GM19455 (cell line): ENCODE measurements around the gene ICE1.
"Not testable (repeated sequence)": the region's sequence is repeated elsewhere in the genome, so short reads cannot be mapped to it uniquely, and the experiment has no call there.

Experiments used
- ATAC-seq: cut with Tn5 transposase; IDR thresholded peaks from one replicate; pipeline ENCODE4 v1.9.1; 2021; ENCODE audit not compliant: unreplicated experiment

ICE1 gene

DNA sequence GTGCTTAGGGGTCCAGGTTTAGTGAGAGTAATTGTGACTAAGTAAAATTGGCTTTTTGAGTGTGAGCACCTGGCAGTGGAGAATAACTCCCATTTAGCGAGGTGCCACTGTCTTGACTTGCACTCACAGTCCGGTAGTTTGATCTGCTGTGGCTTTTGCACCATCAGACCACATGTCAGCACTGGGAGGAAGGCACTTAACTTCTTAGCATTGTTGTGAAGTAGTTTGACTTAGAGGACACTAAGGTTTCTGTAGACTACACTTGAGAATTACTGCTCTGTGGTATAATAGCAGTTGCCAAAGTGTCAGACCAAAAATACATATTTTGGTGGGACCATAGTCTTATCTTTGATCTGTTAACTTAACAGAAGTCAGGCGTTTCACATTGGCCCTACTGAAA is 63.6 kb downstream of the ICE1 start:
- no peak for ATAC-seq

- ATAC-seq = no peak
Observed at GRCh38 chr5:5487585-5488360, 65.3 kb downstream of the ICE1 start.

DNA sequence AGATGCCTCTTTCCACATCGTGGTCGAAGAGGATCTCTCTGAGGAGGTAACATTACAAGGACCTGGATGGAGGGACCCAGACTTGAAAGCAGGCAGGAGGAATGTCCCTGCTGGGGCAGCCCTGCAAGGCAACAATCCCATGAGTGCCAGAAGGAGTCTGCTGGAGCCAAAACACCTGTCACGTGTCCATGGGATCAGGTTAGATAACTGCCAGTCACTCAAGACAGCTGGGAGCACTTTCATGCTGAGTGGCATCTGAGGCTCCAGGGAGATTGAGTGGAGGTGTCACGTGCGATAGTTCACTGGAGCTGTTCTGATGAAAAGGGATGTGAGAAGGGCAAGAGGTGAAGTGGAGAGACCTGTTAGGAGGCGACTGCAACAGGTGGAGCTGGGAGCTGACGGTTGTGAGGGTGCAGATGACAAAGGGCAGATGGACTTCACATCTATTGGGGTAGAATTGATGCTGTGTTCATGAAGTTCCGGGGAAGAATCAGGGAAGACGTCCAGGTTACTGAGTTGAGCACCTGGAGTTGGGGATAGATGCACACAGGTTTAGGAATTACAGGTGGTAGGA is 68.4 kb downstream of the ICE1 start:
- ATAC-seq = no peak

DNA sequence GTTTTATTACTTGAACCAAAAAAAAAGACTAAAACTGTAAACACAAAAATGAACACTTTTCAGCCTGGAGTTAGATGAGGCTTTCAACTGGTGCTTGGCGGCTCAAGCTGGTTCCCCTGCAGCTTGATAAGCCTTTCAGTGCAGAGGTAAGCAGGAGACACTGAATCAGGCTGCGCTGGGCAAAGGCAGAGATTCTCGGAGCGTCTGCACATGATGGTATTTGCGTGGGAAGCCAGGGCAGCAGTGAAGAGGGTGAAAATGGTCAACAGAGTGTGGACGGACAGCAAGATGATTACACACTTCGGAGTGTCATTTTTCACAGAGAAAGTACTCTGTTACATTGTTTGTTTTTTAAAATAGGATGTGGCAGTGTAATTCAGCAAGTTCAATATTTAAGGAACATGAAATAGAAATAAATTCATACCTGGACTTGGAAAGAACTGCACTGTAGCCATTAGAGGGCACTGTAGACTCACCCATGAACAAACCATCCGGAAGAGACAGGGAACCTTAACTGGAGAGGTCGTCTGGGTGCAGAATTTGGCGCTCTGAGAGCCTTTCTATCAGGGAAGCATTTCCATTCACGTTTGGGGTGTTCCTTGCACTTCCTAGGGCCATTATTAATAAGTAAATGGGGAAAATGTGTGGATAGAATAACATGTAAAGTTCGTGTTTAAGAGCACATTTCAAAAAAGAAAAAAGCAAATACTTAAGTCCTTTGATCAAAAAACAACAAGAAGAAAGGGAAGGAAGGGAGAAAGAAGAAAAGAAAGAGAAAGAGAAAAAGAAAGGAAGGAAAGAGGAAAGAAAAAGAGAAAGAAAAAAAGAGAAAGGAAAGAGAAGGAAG is 69.8 kb downstream of the ICE1 start:
- peak; percentile 45 for ATAC-seq

DNA sequence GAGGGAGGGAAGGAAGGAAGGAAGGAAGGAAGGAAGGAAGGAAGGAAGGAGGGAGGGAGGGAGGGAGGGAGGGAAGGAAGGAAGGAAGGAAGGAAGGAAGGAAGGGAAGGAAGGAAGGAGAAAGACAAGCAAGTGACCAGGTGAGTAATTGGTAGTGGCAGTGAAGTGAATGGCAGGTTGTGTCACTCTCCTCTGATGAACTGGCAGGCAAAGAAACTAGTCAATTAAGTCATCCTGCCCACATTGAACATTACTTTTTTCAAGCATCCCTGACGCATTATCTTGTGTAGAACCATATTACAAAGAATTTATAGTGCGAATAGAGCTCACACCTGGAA is 70.4 kb downstream of the ICE1 start:
- not testable (repeated sequence) for ATAC-seq

DNA sequence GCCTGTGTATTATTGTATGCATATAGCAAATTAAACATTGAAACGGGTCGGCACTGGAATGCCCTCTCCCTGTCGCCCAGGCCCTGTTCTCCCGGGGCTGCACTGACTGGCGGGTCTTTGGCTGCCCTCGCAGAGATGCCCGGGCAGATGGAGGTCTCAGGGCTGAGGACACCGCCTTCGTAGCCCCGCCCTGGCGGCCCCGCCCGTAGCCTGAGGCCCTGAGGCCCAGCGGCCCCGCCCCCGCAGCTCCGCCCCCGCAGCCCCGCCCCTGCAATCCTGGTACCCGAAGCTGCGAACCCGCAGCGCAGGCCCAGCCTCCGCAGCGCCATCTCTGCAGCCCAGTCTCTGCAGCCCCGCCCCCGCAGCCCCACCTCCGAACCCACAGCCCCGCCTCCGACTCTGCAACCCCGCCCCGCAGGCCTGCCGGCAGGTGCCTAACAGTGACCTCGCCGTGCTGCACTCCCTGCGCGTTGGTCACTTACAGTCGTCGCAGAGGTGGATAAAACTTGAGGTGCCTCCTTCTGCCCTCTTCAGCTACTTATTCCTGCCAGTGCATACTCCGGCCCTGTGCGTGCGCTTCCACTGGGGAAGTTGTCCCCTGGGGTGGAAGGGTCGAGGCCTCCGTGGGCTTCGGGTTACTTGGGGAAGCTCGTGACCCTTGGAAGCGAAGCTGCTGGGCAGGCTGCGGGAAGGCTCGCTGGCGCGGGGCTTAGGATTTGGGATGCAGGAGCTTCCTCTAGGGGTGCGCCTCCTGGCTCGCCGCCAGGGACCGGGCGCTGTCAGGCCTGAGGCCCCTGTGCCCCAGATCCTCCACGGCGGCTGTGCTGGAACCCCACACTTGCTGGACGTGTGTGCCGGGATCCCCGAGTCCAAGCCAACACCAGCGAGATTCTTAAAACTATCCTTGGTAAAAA is 72.3 kb downstream of the ICE1 start:
- ATAC-seq = peak; percentile 60

DNA sequence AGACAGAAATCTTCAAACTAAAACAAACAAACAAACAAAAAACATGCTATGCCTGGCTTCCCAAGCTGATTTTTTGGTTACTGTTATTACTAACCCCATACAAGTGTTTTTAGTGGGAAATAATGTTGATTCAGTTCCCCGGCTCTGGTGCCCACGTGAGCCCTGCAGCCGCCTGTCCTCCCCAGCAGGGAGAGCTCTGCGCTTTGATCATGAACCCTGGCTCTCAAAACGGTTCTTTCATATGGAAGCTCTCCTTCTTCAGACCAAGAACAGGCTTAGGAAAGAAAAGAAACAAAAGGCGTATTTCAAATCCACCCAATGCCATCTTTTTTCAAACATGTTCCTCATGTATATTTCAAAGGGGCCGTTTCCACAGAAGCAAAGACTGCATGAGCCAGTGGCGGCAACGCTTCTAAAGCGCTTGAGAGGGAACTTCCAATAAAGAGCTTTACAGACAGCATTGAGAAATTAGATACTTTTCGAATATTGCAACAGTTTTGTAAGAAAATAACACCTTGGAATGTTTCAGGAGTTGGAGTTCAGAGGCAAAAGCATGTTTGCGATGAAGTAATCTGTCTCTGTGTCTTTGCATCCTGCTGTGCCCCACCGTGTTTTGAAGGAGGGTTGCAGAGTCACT is 74.8 kb downstream of the ICE1 start:
- peak; percentile 52 for ATAC-seq

DNA sequence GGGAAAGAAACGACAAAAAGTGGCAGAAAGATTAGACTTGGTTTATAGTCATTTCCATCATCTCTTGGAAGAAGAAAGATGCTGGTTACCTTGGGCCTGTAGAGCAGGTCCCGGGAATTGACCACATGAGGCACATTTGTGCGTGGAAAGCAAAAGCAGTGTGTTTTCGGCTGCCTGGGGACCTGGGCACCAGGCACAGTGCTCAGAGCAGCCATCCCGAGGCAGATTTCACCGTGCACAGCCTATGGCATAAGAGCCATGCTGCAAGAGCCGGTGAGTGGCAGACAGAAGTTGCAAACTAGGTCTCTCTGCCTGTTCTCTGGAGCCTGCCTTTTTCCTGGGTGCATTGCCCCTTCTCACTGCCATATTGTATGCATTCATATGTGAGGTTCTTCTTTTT is 77.0 kb downstream of the ICE1 start:
- no peak for ATAC-seq

- no peak for ATAC-seq
Observed at GRCh38 chr5:5504325-5504724, 81.8 kb downstream of the ICE1 start.

GRCh38 chr5:5505815-5506214 is 83.3 kb downstream of the ICE1 start:
- no peak for ATAC-seq

DNA sequence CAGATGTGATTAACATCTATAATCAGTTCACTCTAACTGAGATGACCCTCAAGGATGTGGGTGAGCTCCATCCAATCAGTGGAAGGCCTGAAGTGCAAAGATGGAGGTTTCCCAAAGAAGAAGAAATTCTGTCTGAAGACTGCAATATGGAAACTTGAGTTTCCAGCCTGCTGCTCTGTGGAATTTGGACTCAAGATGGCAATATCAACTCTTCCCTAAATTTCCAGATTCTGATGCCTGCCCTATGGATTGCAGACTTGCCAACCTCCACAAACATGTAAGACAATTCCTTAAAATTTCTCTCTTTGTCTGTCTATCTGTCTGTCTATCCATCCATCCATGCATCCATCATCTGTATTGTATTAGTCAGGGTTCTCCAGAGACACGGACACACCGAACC is 85.9 kb downstream of the ICE1 start:
- ATAC-seq = no peak

DNA sequence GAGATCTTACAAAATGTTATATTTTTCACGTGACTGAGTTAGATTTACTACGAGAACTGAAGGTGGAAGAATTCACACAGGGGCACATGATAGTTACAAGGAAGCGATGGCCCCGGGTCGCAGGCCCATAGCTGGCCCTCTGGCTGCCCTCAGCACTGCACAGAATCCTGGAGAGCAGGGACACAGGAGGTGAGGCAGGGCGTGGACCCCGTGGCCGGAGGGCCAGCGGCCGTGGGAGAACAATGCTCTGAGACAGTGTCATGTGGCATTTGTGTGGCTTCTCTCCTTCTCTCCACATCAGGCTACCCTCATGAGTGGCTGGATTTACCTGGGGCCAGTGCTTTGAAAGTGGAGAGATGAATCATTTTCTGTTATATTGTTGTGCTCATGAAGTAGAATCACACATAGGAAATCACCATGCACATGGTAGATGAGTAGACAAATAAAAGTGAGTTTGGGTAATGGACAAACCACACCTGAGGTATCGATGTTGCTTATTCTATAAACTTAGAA is 89.5 kb downstream of the ICE1 start:
- no peak for ATAC-seq

- ATAC-seq = no peak
Observed at GRCh38 chr5:5512543-5512942, 90.1 kb downstream of the ICE1 start.

DNA sequence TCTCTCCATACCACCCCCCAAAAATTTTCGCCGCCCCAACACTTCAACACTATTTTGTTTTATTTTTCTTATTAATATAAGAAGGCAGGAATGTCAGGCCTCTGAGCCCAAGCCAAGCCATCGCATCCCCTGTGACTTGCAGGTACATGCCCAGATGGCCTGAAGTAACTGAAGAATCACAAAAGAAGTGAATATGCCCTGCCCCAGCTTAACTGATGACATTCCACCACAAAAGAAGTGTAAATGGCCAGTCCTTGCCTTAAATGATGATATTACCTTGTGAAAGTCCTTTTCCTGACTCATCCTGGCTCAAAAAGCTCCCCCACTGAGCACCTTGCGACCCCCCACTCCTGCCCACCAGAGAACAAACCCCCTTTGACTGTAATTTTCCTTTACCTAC is 98.1 kb downstream of the ICE1 start:
- not testable (repeated sequence) for ATAC-seq

DNA sequence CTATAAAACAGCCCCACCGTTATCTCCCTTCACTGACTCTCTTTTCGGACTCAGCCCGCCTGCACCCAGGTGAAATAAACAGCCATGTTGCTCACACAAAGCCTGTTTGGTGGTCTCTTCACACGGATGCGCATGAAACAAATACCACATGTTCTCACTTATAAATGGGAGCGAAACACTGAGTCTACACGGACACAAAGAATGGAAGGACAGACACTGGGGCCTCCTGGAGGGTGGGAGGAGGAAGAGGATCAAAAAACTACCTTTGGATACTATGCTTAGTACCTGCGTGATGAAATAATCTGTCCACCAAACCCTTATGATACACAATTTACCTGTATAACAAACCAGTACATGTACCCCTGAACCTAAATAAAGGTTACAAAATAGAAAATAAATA is 98.6 kb downstream of the ICE1 start:
- ATAC-seq = no peak

DNA sequence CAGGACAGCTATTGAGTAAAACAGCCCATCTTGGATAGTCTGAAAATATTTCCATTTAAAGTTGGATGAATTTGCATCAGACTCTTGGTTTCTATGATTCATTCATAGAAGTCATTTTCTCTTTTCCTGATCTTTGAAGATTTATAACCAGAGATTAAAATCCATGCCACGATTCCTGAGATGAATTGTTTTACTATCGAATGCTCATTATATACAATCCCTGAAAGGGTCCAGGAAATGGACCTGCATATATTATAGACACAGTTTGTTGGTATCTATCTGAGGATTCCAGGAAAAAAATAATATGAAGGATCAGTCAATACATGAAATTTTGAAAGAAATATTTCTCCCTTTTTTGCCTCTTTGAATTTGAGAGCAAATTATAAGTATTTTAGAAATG is 99.0 kb downstream of the ICE1 start:
- no peak for ATAC-seq

- ATAC-seq = no peak
Observed at GRCh38 chr5:5522336-5522735, 99.9 kb downstream of the ICE1 start.

DNA sequence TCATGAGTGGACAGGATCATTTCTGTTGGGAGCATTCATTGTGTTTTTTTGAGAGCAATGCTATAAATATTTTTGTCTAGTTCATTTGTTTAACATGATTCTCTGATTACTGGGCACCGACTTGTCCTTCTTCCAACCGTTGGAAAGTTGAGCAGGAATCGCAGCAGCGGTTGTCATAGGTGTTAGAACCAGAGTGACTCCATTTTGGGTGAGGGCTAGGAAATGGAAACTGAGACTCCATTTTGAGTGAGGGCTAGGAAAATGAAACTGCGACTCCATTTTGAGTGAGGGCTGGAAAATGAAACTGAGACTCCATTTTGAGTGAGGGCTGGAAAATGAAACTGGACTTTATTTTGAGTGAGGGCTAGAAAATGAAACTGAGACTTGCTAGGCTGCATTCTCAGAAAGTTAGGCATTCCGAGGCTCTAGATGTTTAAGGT is 100.6 kb downstream of the ICE1 start:
- ATAC-seq = no peak

- ATAC-seq = no peak
Observed at GRCh38 chr5:5524327-5524726, 101.8 kb downstream of the ICE1 start.

GRCh38 chr5:5531371-5531770 is 108.9 kb downstream of the ICE1 start:
- no peak for ATAC-seq
